K562 (cell line): Measurements from ENCODE around the gene CRY2. TPM values are rescaled to one million over a fixed set of nuclear protein-coding genes. Genes with fewer than 3 reads are reported as not detected.
A peak's percentile ranks its signal among the peaks of the same experiment; 100 is the strongest.

Experiments used
- ATAC-seq: fragments of 200-7000 bp; cut with Tn5 transposase; 3 replicates; pipeline ENCODE4 v1.9.1; 2020; ENCODE audit warnings: moderate library complexity
- BruUV-seq: library from RNA; stranded (reverse); fragments of 400-500 nt; replicated peaks from 2 replicates; lab custom pipeline; 2021; lab: Mats Ljungman, UMichigan
- CTCF ChIA-PET: fragments of 300-600 bp; formaldehyde crosslinking; extraction: SDS; loops from one replicate; lab custom pipeline; 2021; ENCODE audit warnings: low intra/inter-chr PET ratio; lab: Yijun Ruan, JAX
- POLR2A ChIA-PET: fragments of 300-600, 350-650 bp; sonication (Branson Sonifier 250); formaldehyde crosslinking; extraction: SDS; loops from one replicate; lab custom pipeline; 2021; ENCODE audit warnings: antibody characterized with exemption, inconsistent platforms; lab: Yijun Ruan, JAX
- DNase-seq, 4 experiments: peaks; one replicate each; pipeline versions ENCODE4 v3.0.0 to v3.0.0-alpha.2; 2011 to 2018; ENCODE audit warnings: low spot score in 3 of 4, mixed read lengths in 3 of 4; ENCODE audit errors: extremely low read depth in 1 of 4
- FAIRE-seq: peaks from 2 replicates; lab custom pipeline; 2011; peaks lifted over from hg19 to GRCh38; lab: Jason Lieb, UNC
- H2AFZ ChIP-seq: 2 replicates; pipeline ENCODE4 v1.6.0; 2011; ENCODE audit warnings: low read depth, low read length, control low read depth, inconsistent platforms
- H3K27ac ChIP-seq: fragments of 200-600 bp; 3 replicates; pipeline ENCODE4 v1.8.0; 2011; ENCODE audit warnings: low read depth, mild to moderate bottlenecking, control low read depth, inconsistent platforms, low read length, moderate library complexity, mixed read lengths; ENCODE audit errors: extremely low read depth
- H3K27me3 ChIP-seq, 2 experiments: fragments of 300-600 bp in 1 of 2; 2 replicates in 1 of 2; 3 replicates in 1 of 2; pipeline versions ENCODE4 v1.6.0 to v1.8.0; 2011; ENCODE audit warnings: inconsistent platforms in 2 of 2, low read length in 2 of 2, mild to moderate bottlenecking in 1 of 2, mixed read lengths in 1 of 2, moderate library complexity in 1 of 2; ENCODE audit not compliant: control insufficient read depth in 2 of 2, insufficient read depth in 2 of 2
- H3K36me3 ChIP-seq: fragments of 300-600 bp; 3 replicates; pipeline ENCODE4 v1.8.0; 2011; ENCODE audit warnings: mild to moderate bottlenecking, low read length, inconsistent platforms; ENCODE audit not compliant: control insufficient read depth, insufficient read depth
- H3K4me1 ChIP-seq, 2 experiments: fragments of 200-600 bp in 1 of 2; replicated peaks in 1 of 2; 2 replicates in 1 of 2; 3 replicates in 1 of 2; pipeline versions ENCODE4 v1.5.1 to v1.8.0; 2011; ENCODE audit warnings: inconsistent platforms in 2 of 2, low read length in 2 of 2, mild to moderate bottlenecking in 1 of 2, mixed read lengths in 1 of 2, moderate library complexity in 1 of 2; ENCODE audit not compliant: control insufficient read depth in 2 of 2, insufficient read depth in 2 of 2
- H3K4me2 ChIP-seq: 2 replicates; pipeline ENCODE4 v1.6.1; 2011; ENCODE audit warnings: low read length, control low read depth, inconsistent platforms, mixed read lengths; ENCODE audit not compliant: insufficient read depth
- H3K4me3 ChIP-seq: fragments of 200-600 bp; sonication (generic), shearing (Covaris generic); 2 replicates; pipeline ENCODE4 v1.5.1; 2016; ENCODE audit warnings: control low read depth, inconsistent platforms
- H3K79me2 ChIP-seq: fragments of 200-600 bp; 3 replicates; pipeline ENCODE4 v1.8.0; 2011; ENCODE audit warnings: low read length, inconsistent platforms; ENCODE audit not compliant: control insufficient read depth, insufficient read depth
- H3K9ac ChIP-seq, 2 experiments: 2 replicates each; pipeline versions ENCODE4 v1.6.0 to v1.6.1; 2011; ENCODE audit warnings: low read depth in 2 of 2, low read length in 2 of 2, control low read depth in 1 of 2, inconsistent platforms in 1 of 2, mild to moderate bottlenecking in 1 of 2, mixed read lengths in 1 of 2; ENCODE audit not compliant: insufficient read depth in 1 of 2
- H3K9me1 ChIP-seq: one replicate; pipeline ENCODE4 v1.6.0; 2011; ENCODE audit warnings: inconsistent platforms, mild to moderate bottlenecking, low read length, moderate library complexity; ENCODE audit not compliant: control insufficient read depth, insufficient read depth
- H3K9me3 ChIP-seq: replicated peaks from 2 replicates; pipeline ENCODE4 v1.5.1; 2011; ENCODE audit warnings: low read depth, low read length, inconsistent platforms; ENCODE audit not compliant: control insufficient read depth, insufficient read depth
- H4K20me1 ChIP-seq: replicated peaks from 2 replicates; pipeline ENCODE4 v1.6.1; 2011; ENCODE audit warnings: low read length, inconsistent platforms, mixed read lengths; ENCODE audit not compliant: control insufficient read depth, insufficient read depth
- C11orf30 ChIP-seq: fragments of 450-650 bp; IDR thresholded peaks from 2 replicates; pipeline ENCODE4 v1.6.1; 2016; ENCODE audit warnings: low read depth, mild to moderate bottlenecking
- CBX1 ChIP-seq: sonication (generic); IDR thresholded peaks from 2 replicates; pipeline ENCODE4 v1.6.1; 2016; ENCODE audit warnings: antibody characterized with exemption, low read depth, mild to moderate bottlenecking
- CEBPB ChIP-seq: fragments of 450-650 bp; IDR thresholded peaks from 2 replicates; pipeline ENCODE4 v1.6.1; 2016; ENCODE audit warnings: missing genetic modification characterization, missing compliant biosample characterization
- CEBPG ChIP-seq, 3 experiments: fragments of 200-800 bp in 1 of 3; sonication (Bioruptor generic) in 1 of 3; sonication (generic) in 1 of 3; formaldehyde crosslinking in 1 of 3; IDR thresholded peaks in 2 of 3; conservative IDR thresholded peaks in 1 of 3; 2 replicates each; pipeline versions ENCODE4 v1.6.1 to v1.8.0; 2016 to 2022; ENCODE audit warnings: missing compliant biosample characterization in 2 of 3, missing genetic modification characterization in 2 of 3, mild to moderate bottlenecking in 1 of 3, missing genetic modification reagents in 1 of 3
- CXXC5 ChIP-seq: fragments of 250-450 bp; sonication (Bioruptor Pico); IDR thresholded peaks from 2 replicates; pipeline ENCODE4 v1.8.0; 2022; ENCODE audit warnings: inconsistent platforms, mild to moderate bottlenecking, moderate library complexity
- ETV1 ChIP-seq: fragments of 450-650 bp; conservative IDR thresholded peaks from 2 replicates; pipeline ENCODE4 v1.6.1; 2016; ENCODE audit warnings: missing genetic modification characterization, control low read depth, low read depth, missing compliant biosample characterization
- FOXA3 ChIP-seq, 2 experiments: fragments of 450-650 bp in 1 of 2; sonication (generic) in 1 of 2; formaldehyde crosslinking; IDR thresholded peaks in 1 of 2; conservative IDR thresholded peaks in 1 of 2; 2 replicates each; pipeline versions ENCODE4 v1.4.0 to v1.8.0; 2020 to 2022; ENCODE audit warnings: mild to moderate bottlenecking in 2 of 2, missing genetic modification reagents in 1 of 2
- RBM22 ChIP-seq: fragments of 200-400 bp; formaldehyde crosslinking; IDR thresholded peaks from 2 replicates; pipeline ENCODE4 v1.6.1; 2018; ENCODE audit warnings: low read length, low read depth; ENCODE audit not compliant: poor library complexity, severe bottlenecking
- RUNX1 ChIP-seq: sonication (generic); IDR thresholded peaks from 2 replicates; pipeline ENCODE4 v1.6.1; 2016; ENCODE audit warnings: antibody characterized with exemption, low read depth
- WGBS: fragments of 100-300 bp; shearing (Covaris generic); methylation state at CpG from one replicate; pipeline ENCODE4 v1.1.6; 2016; ENCODE audit warnings: low coverage, mixed read lengths; ENCODE audit not compliant: insufficient coverage; ENCODE audit errors: missing lambda C conversion rate; 5-methylcytosine and 5-hydroxymethylcytosine counted together
- in situ Hi-C: fragments of 300-500 bp; cut with MboI; formaldehyde crosslinking; loops from 4 replicates; pipeline ENCODE4 v1.15.0; 2018; ENCODE audit warnings: inconsistent platforms, mixed read lengths
- intact Hi-C: fragments of 100-400 bp; cut with micrococcal nuclease; formaldehyde crosslinking; loops from 2 replicates; pipeline ENCODE4 v1.14.2; 2022
- polyA plus RNA-seq, 8 experiments: library from polyadenylated mRNA; depleted of rRNA in 4 of 8; stranded (reverse) in 5 of 8; unstranded in 3 of 8; fragments of >200 nt; fragmentation: Nextera tagmentation in 2 of 8; fragmentation: Illumina TruSeq in 1 of 8; extraction: Ambion mirVana in 2 of 8; extraction: Trizol in 1 of 8; gene quantifications; 2 replicates each; pipeline versions ENCODE4 v1.2.1 to v1.2.3, GENCODE V29; 2011 to 2014; ENCODE audit warnings: inconsistent platforms in 1 of 8, missing spikeins in 1 of 8
- total RNA-seq, 7 experiments: library from RNA; depleted of rRNA in 6 of 7; stranded (reverse); fragments of >200 nt in 6 of 7; fragmentation: Illumina TruSeq in 2 of 7; extraction: Trizol in 2 of 7; gene quantifications; 2 replicates each; pipeline versions ENCODE4 v1.2.1 to v1.2.3, GENCODE V29; 2011 to 2021; ENCODE audit warnings: low replicate concordance in 1 of 7
- TF ChIP-seq, protein P1 (sequence below): fragments of 450-650 bp; IDR thresholded peaks from 2 replicates; pipeline ENCODE4 v1.6.1; 2016
- TF ChIP-seq, protein P2 (sequence below): fragments of 450-650 bp; IDR thresholded peaks from 2 replicates; pipeline ENCODE4 v1.6.1; 2016; ENCODE audit warnings: antibody characterized with exemption

Gene CRY2
- total and polyA plus RNA-seq, 9 of the 15 experiments (the other 6 are each of a cell fraction or from before 2014, with no cell fraction given), result 2.3 to 23.9 (median 14.8) TPM

GRCh38 chr11:45798793-45799441 lies 48.4 kb upstream of the CRY2 start:
- no peak overlapping the region for H3K4me2 ChIP-seq
- BruUV-seq, result no TSS peak
- peaks cover 8% of the 10 kb centered on the region; the same call in 1 of the 2 replicates for H4K20me1 ChIP-seq
- no peak for FAIRE-seq
- TF ChIP-seq CEBPB (tag), result peak; percentile 77
- no peak for TF ChIP-seq ETV1 (tag)
- no peak for TF ChIP-seq CEBPG (CRISPR knock-in tag; IDR thresholded peaks at IDR 0.05)
- TF ChIP-seq CEBPG (tag; conservative IDR thresholded peaks at IDR 0.05 in 1 of 2, IDR thresholded peaks at IDR 0.05 in 1 of 2), result peak in 1 of 2 experiments; percentile 59; a peak in 1 of 4 replicates
- TF ChIP-seq, protein P1, sequence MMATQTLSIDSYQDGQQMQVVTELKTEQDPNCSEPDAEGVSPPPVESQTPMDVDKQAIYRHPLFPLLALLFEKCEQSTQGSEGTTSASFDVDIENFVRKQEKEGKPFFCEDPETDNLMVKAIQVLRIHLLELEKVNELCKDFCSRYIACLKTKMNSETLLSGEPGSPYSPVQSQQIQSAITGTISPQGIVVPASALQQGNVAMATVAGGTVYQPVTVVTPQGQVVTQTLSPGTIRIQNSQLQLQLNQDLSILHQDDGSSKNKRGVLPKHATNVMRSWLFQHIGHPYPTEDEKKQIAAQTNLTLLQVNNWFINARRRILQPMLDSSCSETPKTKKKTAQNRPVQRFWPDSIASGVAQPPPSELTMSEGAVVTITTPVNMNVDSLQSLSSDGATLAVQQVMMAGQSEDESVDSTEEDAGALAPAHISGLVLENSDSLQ, result no peak
- no peak for TF ChIP-seq C11orf30
- peak in 1 of 2 experiments; percentile 26; a peak in 1 of 4 replicates for TF ChIP-seq FOXA3 (CRISPR knock-in tag; conservative IDR thresholded peaks at IDR 0.05 in 1 of 2, IDR thresholded peaks at IDR 0.05 in 1 of 2)
- no peak for TF ChIP-seq RUNX1
- TF ChIP-seq RBM22, result no peak
- TF ChIP-seq, protein P2, sequence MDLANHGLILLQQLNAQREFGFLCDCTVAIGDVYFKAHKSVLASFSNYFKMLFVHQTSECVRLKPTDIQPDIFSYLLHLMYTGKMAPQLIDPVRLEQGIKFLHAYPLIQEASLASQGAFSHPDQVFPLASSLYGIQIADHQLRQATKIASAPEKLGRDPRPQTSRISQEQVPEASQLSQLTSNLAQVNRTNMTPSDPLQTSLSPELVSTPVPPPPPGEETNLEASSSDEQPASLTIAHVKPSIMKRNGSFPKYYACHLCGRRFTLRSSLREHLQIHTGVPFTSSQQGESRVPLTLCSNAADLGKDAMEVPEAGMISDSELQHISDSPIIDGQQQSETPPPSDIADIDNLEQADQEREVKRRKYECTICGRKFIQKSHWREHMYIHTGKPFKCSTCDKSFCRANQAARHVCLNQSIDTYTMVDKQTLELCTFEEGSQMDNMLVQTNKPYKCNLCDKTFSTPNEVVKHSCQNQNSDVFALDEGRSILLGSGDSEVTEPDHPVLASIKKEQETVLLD, result no peak
- no peak for TF ChIP-seq CBX1
- no peak for TF ChIP-seq CXXC5
- intact Hi-C loops, result loop anchor here (5.0 kb wide), 1 partner anchor 33 kb away; no protein-coding TSS in a partner anchor
- no peak for ATAC-seq
- H3K27ac ChIP-seq, result no peak overlapping the region
- no peaks in the 10 kb centered on the region for H3K36me3 ChIP-seq
- in situ Hi-C loops, result no loop called here
- POLR2A ChIA-PET, result interaction anchor here (0.6 kb wide), 1 partner anchor 24 kb away, joined by 4 read pairs; no protein-coding TSS in a partner anchor
- CTCF ChIA-PET, result no interaction called here
- peaks cover 0 to 3% of the 10 kb centered on the region in 2 experiments; a peak in 2 of 5 replicates for H3K4me1 ChIP-seq
- WGBS, result 52% methylated on average over 10 of the region's 10 CpGs
- H3K9me1 ChIP-seq, result no peaks in the 10 kb centered on the region
- peaks cover 6 to 10% of the 10 kb centered on the region in 2 experiments; a peak in 2 of 5 replicates for H3K27me3 ChIP-seq
- no peaks in the 10 kb centered on the region for H3K79me2 ChIP-seq
- H3K9ac ChIP-seq, result no peak overlapping the region
- no peak overlapping the region for H3K4me3 ChIP-seq
- H3K9me3 ChIP-seq, result no peaks in the 10 kb centered on the region
- no peak for DNase-seq
- H2AFZ ChIP-seq, result peak overlapping the region; percentile 61
